Gastroesophageal sphincter (tissue), 3 donors: Measurements from ENCODE around the gene MORC4.

ENCODE experiments used
- CTCF ChIP-seq, 4 experiments: fragments of 200-600 bp in 2 of 4; fragments of 450-650 bp in 2 of 4; sonication (generic) in 1 of 4; IDR thresholded peaks; one replicate each; pipeline ENCODE4 v1.5.1; 2017 to 2019; ENCODE audit warnings: antibody characterized with exemption in 4 of 4, mild to moderate bottlenecking in 2 of 4, moderate library complexity in 2 of 4
- POLR2A ChIP-seq, 2 donors: fragments of 450-650 bp; IDR thresholded peaks; one replicate each; pipeline ENCODE4 v1.6.1; 2017; ENCODE audit warnings: antibody characterized with exemption in 2 of 2, mild to moderate bottlenecking in 2 of 2, moderate library complexity in 1 of 2
- POLR2AphosphoS5 ChIP-seq: sonication (generic); formaldehyde crosslinking; IDR thresholded peaks from one replicate; pipeline ENCODE4 v1.6.1; 2017; ENCODE audit warnings: antibody characterized with exemption

DNA sequence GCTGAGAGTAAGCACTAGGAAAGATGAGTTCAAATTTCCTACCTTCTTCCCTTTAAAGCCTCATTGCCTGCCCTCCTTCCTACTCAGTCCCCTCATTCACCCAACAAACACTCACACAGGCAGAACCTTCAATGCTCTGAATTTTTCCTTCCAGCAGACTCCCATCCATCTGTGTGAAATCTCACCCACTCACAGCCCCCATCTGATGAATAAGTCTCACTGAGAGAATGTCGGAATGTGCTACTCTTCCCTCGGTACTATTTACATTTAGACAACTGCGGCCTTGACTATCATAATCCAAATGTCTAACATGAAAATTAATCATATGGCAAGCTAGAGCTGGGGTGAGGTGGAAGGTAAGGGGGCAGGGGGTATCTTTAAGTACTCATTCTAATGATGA lies 60.4 kb downstream of the MORC4 start:
- TF ChIP-seq CTCF (IDR thresholded peaks at IDR 0.05): no peak
- TF ChIP-seq POLR2A (IDR thresholded peaks at IDR 0.05): no peak
- no peak for TF ChIP-seq POLR2AphosphoS5
